ENCODE results near the gene CAMTA1.

DNA sequence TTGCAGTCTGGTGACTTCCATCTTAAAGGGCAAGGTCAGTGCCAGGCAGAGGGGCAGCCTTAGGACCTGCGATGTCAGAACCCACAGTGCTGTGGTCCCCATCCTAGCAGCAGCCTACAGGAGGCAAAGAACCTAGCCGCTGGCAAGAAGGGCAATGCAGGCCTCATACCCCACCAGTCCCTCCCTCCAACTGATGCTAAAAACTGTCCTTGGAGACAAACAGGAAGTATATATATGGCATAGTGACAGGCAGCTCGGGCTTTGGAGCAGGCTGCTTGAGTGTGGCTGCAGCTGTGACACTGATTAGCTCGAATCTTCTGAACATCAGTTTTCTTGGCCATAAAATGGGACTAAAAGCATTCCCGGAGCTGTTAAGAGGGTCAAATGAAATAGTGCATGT is 829.9 kb downstream of the CAMTA1 start:
- TF ChIP-seq POLR2A (IDR thresholded peaks at IDR 0.05; ENCODE audit: low read length): no peak
- TF ChIP-seq GATA1 (IDR thresholded peaks at IDR 0.05; ENCODE audit: low read depth, low read length): no peak

Data from erythroblast (primary cell).